HUES6 (cell line): ENCODE measurements around the gene ZBTB33.

Experiments used
- H3K27ac ChIP-seq: 2 replicates; pipeline ENCODE4 v1.7.0; 2013; ENCODE audit warnings: low read depth, mild to moderate bottlenecking, low read length, inconsistent platforms
- H3K27me3 ChIP-seq: 2 replicates; pipeline ENCODE4 v1.6.1; 2013; ENCODE audit warnings: low read length; ENCODE audit not compliant: control insufficient read depth, insufficient read depth
- H3K36me3 ChIP-seq: 2 replicates; pipeline ENCODE4 v1.6.1; 2013; ENCODE audit warnings: low read length; ENCODE audit not compliant: control insufficient read depth, insufficient read depth
- H3K4me1 ChIP-seq: 2 replicates; pipeline ENCODE4 v1.6.1; 2013; ENCODE audit warnings: low read length; ENCODE audit not compliant: control insufficient read depth, insufficient read depth
- H3K4me3 ChIP-seq: 2 replicates; pipeline ENCODE4 v1.5.1; 2013; ENCODE audit warnings: low read depth, low read length
- H3K9ac ChIP-seq: one replicate; pipeline ENCODE4 v1.6.1; 2013; ENCODE audit warnings: mild to moderate bottlenecking, low read length
- H3K9me3 ChIP-seq: 2 replicates; pipeline ENCODE4 v1.6.1; 2013; ENCODE audit warnings: low read depth, low read length; ENCODE audit not compliant: control insufficient read depth, insufficient read depth

ZBTB33 gene

GRCh38 chrX:120269373-120270035 lies 18.9 kb downstream of the ZBTB33 start:
- H3K36me3 ChIP-seq = no peaks in the 10 kb centered on the region
- no peaks in the 10 kb centered on the region for H3K9me3 ChIP-seq
- H3K9ac ChIP-seq = no peak overlapping the region
- H3K27me3 ChIP-seq = peaks cover 9% of the 10 kb centered on the region; the same call in 1 of the 2 replicates
- peaks cover 5% of the 10 kb centered on the region for H3K4me1 ChIP-seq
- H3K27ac ChIP-seq = no peak overlapping the region
- H3K4me3 ChIP-seq = no peak overlapping the region

DNA sequence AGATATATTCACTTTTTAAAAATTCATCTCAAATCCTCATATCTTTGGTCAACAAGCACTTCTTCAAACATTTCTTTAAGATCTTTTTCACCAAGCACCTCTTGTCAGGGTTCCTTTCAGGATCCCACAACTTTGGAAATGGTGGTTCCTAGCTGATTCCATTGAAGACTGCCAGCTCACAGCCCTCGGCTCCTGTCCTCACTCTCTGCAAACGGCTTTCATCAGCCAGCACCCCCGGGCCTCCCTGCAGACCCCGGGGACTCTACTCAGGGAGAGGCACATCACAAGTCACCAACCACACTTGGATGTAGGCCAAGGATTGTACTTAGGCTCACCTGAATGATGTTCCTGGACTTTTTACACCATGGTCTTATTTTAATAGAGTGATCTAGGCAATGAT lies 20.0 kb downstream of the ZBTB33 start:
- Histone ChIP-seq H3K9ac (no peak overlapping the region), H3K4me3 (no peak overlapping the region), H3K27me3 (peaks cover 10% of the 10 kb centered on the region; the same call in 1 of the 2 replicates), H3K36me3 (no peaks in the 10 kb centered on the region), H3K9me3 (no peaks in the 10 kb centered on the region), H3K4me1 (peaks cover 15% of the 10 kb centered on the region), H3K27ac (no peak overlapping the region)

DNA sequence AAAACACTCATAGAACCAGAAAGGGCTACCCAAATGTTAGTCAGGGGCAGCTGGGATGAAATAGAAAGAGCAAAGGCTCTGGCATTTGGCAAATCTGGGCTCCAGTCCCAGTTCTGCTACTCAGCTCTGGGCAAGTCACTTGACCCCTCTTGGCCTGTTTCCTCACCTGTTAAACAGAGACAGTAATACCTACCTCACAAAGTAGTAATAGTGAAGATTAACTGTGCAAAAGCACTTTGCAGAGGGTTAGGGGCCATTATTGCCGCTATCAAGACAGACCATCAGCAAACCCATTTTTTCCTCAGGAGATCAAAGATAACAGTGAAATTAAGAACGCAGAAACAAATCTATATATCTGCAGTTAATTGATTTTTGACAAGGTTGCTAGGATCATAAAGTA lies 20.6 kb downstream of the ZBTB33 start:
- no peaks in the 10 kb centered on the region for H3K36me3 ChIP-seq
- H3K27ac ChIP-seq = no peak overlapping the region
- no peak overlapping the region for H3K4me3 ChIP-seq
- no peak overlapping the region for H3K9ac ChIP-seq
- H3K4me1 ChIP-seq = peaks cover 18% of the 10 kb centered on the region
- H3K27me3 ChIP-seq = peaks cover 10% of the 10 kb centered on the region; the same call in 1 of the 2 replicates
- no peaks in the 10 kb centered on the region for H3K9me3 ChIP-seq

GRCh38 chrX:120274145-120274544 lies 23.5 kb downstream of the ZBTB33 start:
- Histone ChIP-seq H3K9me3 (no peaks in the 10 kb centered on the region), H3K36me3 (no peaks in the 10 kb centered on the region), H3K27ac (no peak overlapping the region), H3K9ac (no peak overlapping the region), H3K4me3 (peak overlapping the region; percentile 18; the same call in 1 of the 2 replicates), H3K27me3 (peaks cover 21% of the 10 kb centered on the region; the same call in 1 of the 2 replicates), H3K4me1 (peaks cover 36% of the 10 kb centered on the region)

- no peaks in the 10 kb centered on the region for H3K36me3 ChIP-seq
- peak overlapping the region; percentile 21; the same call in 1 of the 2 replicates for H3K4me3 ChIP-seq
- H3K9me3 ChIP-seq = no peaks in the 10 kb centered on the region
- H3K27me3 ChIP-seq = peaks cover 25% of the 10 kb centered on the region; the same call in 1 of the 2 replicates
- H3K9ac ChIP-seq = peak overlapping the region; percentile 38
- no peak overlapping the region; the same call in 1 of the 2 replicates for H3K27ac ChIP-seq
- peaks cover 36% of the 10 kb centered on the region for H3K4me1 ChIP-seq
Measured at GRCh38 chrX:120274958-120275357, 24.3 kb downstream of the ZBTB33 start.

- no peaks in the 10 kb centered on the region for H3K36me3 ChIP-seq
- peaks cover 19% of the 10 kb centered on the region for H3K4me1 ChIP-seq
- H3K27me3 ChIP-seq = peaks cover 36% of the 10 kb centered on the region; the same call in 1 of the 2 replicates
- no peak overlapping the region for H3K4me3 ChIP-seq
- no peak overlapping the region for H3K9ac ChIP-seq
- H3K27ac ChIP-seq = no peak overlapping the region
- no peaks in the 10 kb centered on the region for H3K9me3 ChIP-seq
Measured at GRCh38 chrX:120281021-120281624, 30.5 kb downstream of the ZBTB33 start.

- Histone ChIP-seq H3K4me3 (no peak overlapping the region), H3K36me3 (no peaks in the 10 kb centered on the region), H3K27ac (no peak overlapping the region), H3K9ac (no peak overlapping the region), H3K4me1 (peaks cover 15% of the 10 kb centered on the region), H3K27me3 (peaks cover 33% of the 10 kb centered on the region; the same call in 1 of the 2 replicates), H3K9me3 (no peaks in the 10 kb centered on the region)
Measured at GRCh38 chrX:120281761-120282160, 31.1 kb downstream of the ZBTB33 start.

DNA sequence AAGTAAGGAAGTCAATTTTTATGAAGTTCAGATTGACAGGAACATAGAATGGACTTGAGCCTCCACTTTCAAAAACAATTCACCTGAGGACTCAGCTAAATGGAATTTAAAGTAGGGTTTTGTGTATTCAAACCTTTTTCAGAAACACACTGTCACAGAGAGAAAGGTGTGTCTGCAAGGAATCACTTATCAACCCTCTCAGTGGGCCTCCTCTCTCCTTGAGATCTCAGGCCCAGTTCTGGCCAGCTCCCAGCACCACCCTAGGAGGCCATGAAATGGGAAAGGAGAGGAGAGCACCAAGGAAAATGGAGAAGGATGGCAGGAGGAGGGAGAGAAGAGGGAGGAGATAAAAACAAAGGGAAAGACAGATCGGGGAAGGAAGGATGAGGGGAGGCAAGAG lies 32.1 kb downstream of the ZBTB33 start:
- H3K9ac ChIP-seq = no peak overlapping the region
- H3K4me1 ChIP-seq = peaks cover 16% of the 10 kb centered on the region
- H3K36me3 ChIP-seq = no peaks in the 10 kb centered on the region
- H3K4me3 ChIP-seq = no peak overlapping the region
- no peaks in the 10 kb centered on the region for H3K9me3 ChIP-seq
- no peak overlapping the region for H3K27ac ChIP-seq
- peaks cover 30% of the 10 kb centered on the region; the same call in 1 of the 2 replicates for H3K27me3 ChIP-seq

- H3K9ac ChIP-seq = no peak overlapping the region
- H3K27me3 ChIP-seq = peaks cover 19% of the 10 kb centered on the region; the same call in 1 of the 2 replicates
- no peak overlapping the region for H3K4me3 ChIP-seq
- no peaks in the 10 kb centered on the region for H3K9me3 ChIP-seq
- no peaks in the 10 kb centered on the region for H3K36me3 ChIP-seq
- peaks cover 19% of the 10 kb centered on the region; the same call in 1 of the 2 replicates for H3K4me1 ChIP-seq
- H3K27ac ChIP-seq = no peak overlapping the region
Measured at GRCh38 chrX:120286733-120287512, 36.3 kb downstream of the ZBTB33 start.

DNA sequence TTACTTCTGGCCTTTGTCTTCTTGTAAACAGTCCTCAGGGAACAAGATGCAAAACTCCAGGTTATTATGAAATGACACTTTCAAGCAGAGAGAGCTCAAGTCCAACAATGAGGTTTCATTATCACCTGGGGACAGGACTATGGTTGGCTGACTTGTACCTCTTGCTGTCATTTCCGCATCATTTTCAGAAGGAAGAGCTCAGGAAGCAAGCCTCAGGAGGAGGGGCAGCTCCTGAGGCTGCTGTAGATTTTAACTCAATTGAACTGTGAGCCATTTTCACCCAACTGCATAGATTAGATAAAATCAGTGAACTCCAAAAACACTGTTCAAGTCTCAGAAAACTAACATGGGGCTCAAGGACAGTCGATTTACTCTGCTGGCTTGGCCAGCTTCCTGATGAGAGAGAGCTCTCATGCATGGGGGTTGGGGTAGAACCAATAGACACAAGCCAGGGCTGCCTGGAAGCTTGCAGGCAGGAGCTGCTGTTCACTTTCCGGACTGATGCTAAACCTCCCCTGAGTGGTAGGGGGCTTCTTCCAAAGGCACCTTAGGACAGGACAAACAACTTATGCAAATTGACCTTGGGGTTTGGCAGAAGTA lies 37.0 kb downstream of the ZBTB33 start:
- no peak overlapping the region for H3K9ac ChIP-seq
- peaks cover 19% of the 10 kb centered on the region; the same call in 1 of the 2 replicates for H3K4me1 ChIP-seq
- H3K27ac ChIP-seq = no peak overlapping the region
- H3K27me3 ChIP-seq = peaks cover 19% of the 10 kb centered on the region; the same call in 1 of the 2 replicates
- H3K9me3 ChIP-seq = no peaks in the 10 kb centered on the region
- no peak overlapping the region for H3K4me3 ChIP-seq
- H3K36me3 ChIP-seq = no peaks in the 10 kb centered on the region
